ENCODE measurements around the gene ENPP1. TPM values are rescaled to one million over a fixed set of nuclear protein-coding genes. Genes with fewer than 3 reads are reported as not detected.

ENPP1 gene
- total RNA-seq, 1 donor, result 6.0 TPM

DNA sequence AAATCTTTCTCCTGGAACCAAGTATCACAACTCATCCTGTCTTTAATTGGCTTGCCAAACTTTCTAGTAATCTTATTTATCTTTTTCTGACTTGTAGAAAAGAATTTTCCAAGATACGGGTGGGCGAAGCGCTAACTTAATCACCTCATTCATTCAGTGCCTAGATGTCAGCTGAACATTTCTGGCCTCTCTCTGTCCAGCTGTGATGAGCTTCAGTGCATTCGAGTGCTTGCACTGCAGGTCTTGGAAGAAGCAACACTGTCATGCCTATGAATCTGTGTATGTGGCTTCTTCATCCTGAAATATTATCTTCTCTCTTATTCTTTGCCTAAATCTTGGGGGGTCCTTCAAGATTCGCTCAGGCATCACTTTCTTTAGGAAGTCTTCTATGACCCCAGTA is 16.3 kb upstream of the ENPP1 start:
- TF ChIP-seq, protein P1, sequence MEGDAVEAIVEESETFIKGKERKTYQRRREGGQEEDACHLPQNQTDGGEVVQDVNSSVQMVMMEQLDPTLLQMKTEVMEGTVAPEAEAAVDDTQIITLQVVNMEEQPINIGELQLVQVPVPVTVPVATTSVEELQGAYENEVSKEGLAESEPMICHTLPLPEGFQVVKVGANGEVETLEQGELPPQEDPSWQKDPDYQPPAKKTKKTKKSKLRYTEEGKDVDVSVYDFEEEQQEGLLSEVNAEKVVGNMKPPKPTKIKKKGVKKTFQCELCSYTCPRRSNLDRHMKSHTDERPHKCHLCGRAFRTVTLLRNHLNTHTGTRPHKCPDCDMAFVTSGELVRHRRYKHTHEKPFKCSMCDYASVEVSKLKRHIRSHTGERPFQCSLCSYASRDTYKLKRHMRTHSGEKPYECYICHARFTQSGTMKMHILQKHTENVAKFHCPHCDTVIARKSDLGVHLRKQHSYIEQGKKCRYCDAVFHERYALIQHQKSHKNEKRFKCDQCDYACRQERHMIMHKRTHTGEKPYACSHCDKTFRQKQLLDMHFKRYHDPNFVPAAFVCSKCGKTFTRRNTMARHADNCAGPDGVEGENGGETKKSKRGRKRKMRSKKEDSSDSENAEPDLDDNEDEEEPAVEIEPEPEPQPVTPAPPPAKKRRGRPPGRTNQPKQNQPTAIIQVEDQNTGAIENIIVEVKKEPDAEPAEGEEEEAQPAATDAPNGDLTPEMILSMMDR (IDR thresholded peaks at IDR 0.05; ENCODE audit: insufficient read depth, low read depth, low read length), result no peak
- H3K4me3 ChIP-seq (ENCODE audit: low read depth, low read length), result no peak overlapping the region
- no peak for DNase-seq (ENCODE audit: low read depth)

DNA sequence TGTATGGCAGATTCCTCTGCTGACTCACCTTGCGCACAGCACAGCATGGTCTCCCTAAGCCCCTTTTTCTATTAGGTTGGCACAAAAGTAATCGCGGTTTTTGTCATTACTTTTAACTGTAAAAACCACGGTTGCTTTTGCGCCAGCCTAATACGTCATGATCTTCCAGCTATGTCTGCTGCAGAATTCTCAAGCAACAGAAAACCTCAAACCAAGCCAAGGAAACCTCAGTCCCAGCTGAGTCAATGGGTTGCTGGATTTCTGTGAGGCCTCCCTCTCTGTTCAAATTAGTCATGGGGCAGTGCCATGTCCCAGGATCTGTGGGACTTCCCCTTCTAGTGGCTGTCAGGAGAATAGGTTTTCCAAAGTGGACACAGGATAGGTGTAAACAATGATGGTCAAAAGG is 15.7 kb upstream of the ENPP1 start:
- DNase-seq (ENCODE audit: low read depth), result no peak

DNA sequence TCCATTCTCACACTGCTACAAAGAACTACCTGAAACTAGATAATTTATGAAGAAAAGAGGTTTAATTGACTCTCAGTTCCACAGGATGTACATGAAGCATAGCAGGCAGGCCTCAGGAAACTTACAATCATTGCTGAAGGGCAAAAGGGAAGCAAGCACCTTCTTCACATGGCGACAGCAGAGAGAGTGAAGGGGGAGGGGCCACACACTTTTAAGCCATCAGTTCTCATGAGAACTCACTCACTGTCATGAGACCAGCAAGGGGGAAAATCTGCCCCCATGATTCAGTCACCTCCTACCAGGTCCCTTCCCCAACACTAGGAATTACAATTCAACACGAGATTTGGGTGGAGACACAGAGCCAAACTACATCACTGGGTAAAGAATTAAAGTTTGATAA is 12.5 kb upstream of the ENPP1 start:
- no peak overlapping the region for H3K4me3 ChIP-seq (ENCODE audit: low read depth, low read length)
- TF ChIP-seq, protein P1 (IDR thresholded peaks at IDR 0.05; ENCODE audit: insufficient read depth, low read depth, low read length), result no peak
- DNase-seq (ENCODE audit: low read depth), result no peak

More for the DNA sequence above, 15.7 kb upstream of the ENPP1 start:
- TF ChIP-seq, protein P1 (IDR thresholded peaks at IDR 0.05; ENCODE audit: insufficient read depth, low read depth, low read length), result no peak
- H3K4me3 ChIP-seq (ENCODE audit: low read depth, low read length), result no peak overlapping the region

DNA sequence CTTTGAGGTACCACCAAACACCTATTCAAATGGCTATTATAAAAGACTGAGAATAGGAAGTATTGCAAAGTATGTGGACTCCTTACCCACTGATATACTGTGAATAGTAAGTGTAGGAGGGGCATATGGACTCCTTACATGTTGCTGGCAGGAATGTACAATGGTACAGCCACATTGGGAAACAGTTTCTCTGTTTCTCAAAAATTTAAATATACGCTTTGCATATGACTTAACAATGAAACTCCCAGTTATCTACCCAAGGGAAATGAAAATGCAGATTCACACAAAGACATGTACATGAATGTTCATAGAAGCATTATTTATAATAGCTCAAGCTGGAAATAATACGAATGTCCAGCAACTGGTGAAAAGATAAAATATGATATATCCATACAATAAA is 5.5 kb upstream of the ENPP1 start:
- no peak overlapping the region for H3K4me3 ChIP-seq (ENCODE audit: low read depth, low read length)
- DNase-seq (ENCODE audit: low read depth), result no peak
- TF ChIP-seq, protein P1 (IDR thresholded peaks at IDR 0.05; ENCODE audit: insufficient read depth, low read depth, low read length), result no peak

DNA sequence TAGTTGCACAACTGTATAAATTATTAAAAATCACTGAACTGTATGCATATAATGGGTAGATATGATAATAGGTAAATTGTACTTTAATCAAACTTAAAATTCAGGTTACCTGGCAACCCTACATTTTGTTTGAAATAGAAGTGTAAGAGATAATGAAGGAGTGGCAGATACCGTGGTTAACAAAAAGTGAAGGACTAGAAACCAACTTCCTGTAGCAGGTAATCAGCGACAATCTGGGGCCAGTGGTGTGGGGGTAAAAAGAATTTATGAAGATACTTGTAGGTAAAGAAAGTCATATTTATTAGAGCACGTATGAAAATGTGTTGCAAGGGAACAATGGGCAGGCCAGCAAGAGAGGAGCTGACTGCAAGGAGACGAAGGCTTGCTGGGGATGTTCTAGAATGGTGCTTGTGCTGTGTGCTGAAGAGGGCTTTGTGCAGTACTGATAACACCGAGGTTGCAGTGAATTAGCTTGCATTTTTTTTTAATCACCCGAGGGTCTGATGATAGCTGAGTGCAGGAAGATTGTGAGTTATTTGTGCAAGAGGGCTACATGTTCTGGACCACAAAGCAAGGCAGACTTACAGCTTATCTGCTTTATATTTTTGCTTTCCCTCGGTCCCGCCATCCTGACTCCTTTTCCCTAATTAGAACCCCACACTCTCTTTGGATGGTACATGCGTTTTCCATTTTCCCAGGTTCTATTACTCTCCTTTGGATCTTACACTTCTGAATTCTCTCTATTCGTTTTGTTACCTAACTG is 4.6 kb upstream of the ENPP1 start:
- TF ChIP-seq, protein P1 (IDR thresholded peaks at IDR 0.05; ENCODE audit: insufficient read depth, low read depth, low read length), result no peak
- no peak overlapping the region for H3K4me3 ChIP-seq (ENCODE audit: low read depth, low read length)
- DNase-seq (ENCODE audit: low read depth), result no peak

DNA sequence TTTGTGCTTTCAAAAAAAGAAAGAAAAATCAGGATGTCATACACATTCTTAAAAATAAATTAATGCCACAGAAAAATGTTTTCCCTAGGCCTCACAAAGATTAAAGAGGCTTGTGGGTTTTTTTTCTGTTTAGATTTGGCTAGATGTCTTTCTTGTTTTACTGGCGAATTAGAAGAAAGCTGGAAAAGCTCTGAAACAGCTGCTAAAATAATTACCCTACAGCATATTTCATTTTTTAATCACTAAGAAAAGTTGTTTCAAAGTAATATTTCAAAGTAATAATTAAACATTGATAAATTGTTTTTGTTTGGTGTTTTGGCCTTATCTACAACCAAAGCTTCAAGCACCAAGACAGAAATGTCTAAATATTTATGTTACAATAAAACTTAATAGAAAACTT is 3.7 kb upstream of the ENPP1 start:
- H3K4me3 ChIP-seq (ENCODE audit: low read depth, low read length), result no peak overlapping the region
- no peak for DNase-seq (ENCODE audit: low read depth)
- TF ChIP-seq, protein P1 (IDR thresholded peaks at IDR 0.05; ENCODE audit: insufficient read depth, low read depth, low read length), result no peak

DNA sequence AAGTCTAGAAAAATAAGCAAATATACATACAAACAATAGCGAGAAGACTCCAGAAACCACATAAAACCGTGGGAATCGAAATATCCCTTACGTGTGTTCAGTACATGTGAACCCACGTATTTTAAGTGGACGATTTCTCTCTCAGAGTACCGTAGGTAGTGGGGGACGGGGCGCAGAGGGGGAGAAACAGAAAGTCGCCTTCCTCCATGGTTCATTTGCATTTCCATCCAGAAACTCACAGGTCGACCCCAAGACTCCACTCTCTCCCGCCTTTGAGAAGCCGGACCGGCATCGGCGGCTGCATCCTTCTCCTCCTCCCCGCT is 538 bp upstream of the ENPP1 start:
- peak overlapping the region; percentile 64 for H3K4me3 ChIP-seq (ENCODE audit: low read depth, low read length)
- TF ChIP-seq, protein P1 (IDR thresholded peaks at IDR 0.05; ENCODE audit: insufficient read depth, low read depth, low read length), result no peak
- DNase-seq (ENCODE audit: low read depth), result no peak
